NCI-H82 treated with DMSO at 0.1 percent for 48 hours (cell line): ENCODE measurements around the gene HYAL2.

Experiments used
- DNase-seq: peaks from one replicate; lab custom pipeline; 2025; ENCODE audit not compliant: unreplicated experiment; lab: John Stamatoyannopoulos, UW

The HYAL2 gene

GRCh38 chr3:50350527-50351322, 28.2 kb upstream of the HYAL2 start, which contains the start of the genes CYB561D2 and NPRL2:
CYB561D2 (plus strand) TSS chr3:50350862; CDS start chr3:50351434, 572 bp downstream.
NPRL2 (minus strand) TSS chr3:50350775; CDS start chr3:50350652, 123 bp downstream.
- DNase-seq, result peak; percentile 62

- DNase-seq, result no peak
Observed at GRCh38 chr3:50350213-50350526, 27.6 kb upstream of the HYAL2 start.

- DNase-seq, result no peak
Observed at GRCh38 chr3:50347187-50347813, 24.8 kb upstream of the HYAL2 start.

GRCh38 chr3:50345586-50346234, 23.2 kb upstream of the HYAL2 start, which contains the start of gene ZMYND10:
ZMYND10 (minus strand) TSS chr3:50345732; CDS start chr3:50345579, 153 bp downstream.
- DNase-seq, result peak; percentile 11

GRCh38 chr3:50345008-50345407, 22.5 kb upstream of the HYAL2 start:
- DNase-seq, result no peak

GRCh38 chr3:50342813-50343633, 20.5 kb upstream of the HYAL2 start:
- no peak for DNase-seq

GRCh38 chr3:50341996-50342650, 19.6 kb upstream of the HYAL2 start:
- DNase-seq, result no peak

GRCh38 chr3:50341537-50341936, 19.0 kb upstream of the HYAL2 start:
- DNase-seq, result no peak

GRCh38 chr3:50340448-50341329, 18.1 kb upstream of the HYAL2 start, which contains the start of gene RASSF1:
RASSF1 (minus strand) TSS chr3:50340836; CDS start chr3:50340805, 31 bp downstream.
- DNase-seq, result no peak

- DNase-seq, result no peak
Observed at GRCh38 chr3:50340147-50340447, 17.6 kb upstream of the HYAL2 start.

GRCh38 chr3:50339485-50340146, 17.1 kb upstream of the HYAL2 start:
- DNase-seq, result no peak

GRCh38 chr3:50338965-50339364, 16.4 kb upstream of the HYAL2 start:
- DNase-seq, result no peak

GRCh38 chr3:50337175-50337861, 14.8 kb upstream of the HYAL2 start:
- DNase-seq, result peak; percentile 93

- no peak for DNase-seq
Observed at GRCh38 chr3:50336452-50337174, 14.1 kb upstream of the HYAL2 start.

- DNase-seq, result no peak
Observed at GRCh38 chr3:50334339-50335075, 12.0 kb upstream of the HYAL2 start.

GRCh38 chr3:50333744-50334328, 11.3 kb upstream of the HYAL2 start:
- DNase-seq, result no peak
